Sciatic nerve (tissue), 2 donors: ENCODE results near the gene ZMYM3. TPM values are rescaled to one million over a fixed set of nuclear protein-coding genes. Genes with fewer than 3 reads are reported as not detected.
"Not testable (repeated sequence)": the region's sequence is repeated elsewhere in the genome, so short reads cannot be mapped to it uniquely, and the experiment has no call there.

Experiments used
- ATAC-seq: fragments of 200-7000 bp; cut with Tn5 transposase; one replicate; pipeline ENCODE4 v1.9.1; 2020; ENCODE audit warnings: mild to moderate bottlenecking, moderate library complexity
- DNase-seq: peaks from one replicate; pipeline ENCODE4 v3.0.0-alpha.2; 2020; ENCODE audit warnings: low spot score
- intact Hi-C: fragments of 100-400 bp; cut with DNase I; formaldehyde crosslinking; loops from one replicate; pipeline ENCODE4 v1.14.2; 2022
- total RNA-seq: library from RNA; stranded (reverse); fragmentation: NEBNext Ultra II Directional; extraction: Animal tissue kit (Norgen Biotek cat#: 25700); gene quantifications from one replicate; pipeline ENCODE4 v1.2.1, GENCODE V29; 2021
- donor health status: DM: no; HTN: no; CAD: no.
- donor health status: DM: no; HTN: no; CAD: no.

Gene ZMYM3
- 28.8 TPM for total RNA-seq

DNA sequence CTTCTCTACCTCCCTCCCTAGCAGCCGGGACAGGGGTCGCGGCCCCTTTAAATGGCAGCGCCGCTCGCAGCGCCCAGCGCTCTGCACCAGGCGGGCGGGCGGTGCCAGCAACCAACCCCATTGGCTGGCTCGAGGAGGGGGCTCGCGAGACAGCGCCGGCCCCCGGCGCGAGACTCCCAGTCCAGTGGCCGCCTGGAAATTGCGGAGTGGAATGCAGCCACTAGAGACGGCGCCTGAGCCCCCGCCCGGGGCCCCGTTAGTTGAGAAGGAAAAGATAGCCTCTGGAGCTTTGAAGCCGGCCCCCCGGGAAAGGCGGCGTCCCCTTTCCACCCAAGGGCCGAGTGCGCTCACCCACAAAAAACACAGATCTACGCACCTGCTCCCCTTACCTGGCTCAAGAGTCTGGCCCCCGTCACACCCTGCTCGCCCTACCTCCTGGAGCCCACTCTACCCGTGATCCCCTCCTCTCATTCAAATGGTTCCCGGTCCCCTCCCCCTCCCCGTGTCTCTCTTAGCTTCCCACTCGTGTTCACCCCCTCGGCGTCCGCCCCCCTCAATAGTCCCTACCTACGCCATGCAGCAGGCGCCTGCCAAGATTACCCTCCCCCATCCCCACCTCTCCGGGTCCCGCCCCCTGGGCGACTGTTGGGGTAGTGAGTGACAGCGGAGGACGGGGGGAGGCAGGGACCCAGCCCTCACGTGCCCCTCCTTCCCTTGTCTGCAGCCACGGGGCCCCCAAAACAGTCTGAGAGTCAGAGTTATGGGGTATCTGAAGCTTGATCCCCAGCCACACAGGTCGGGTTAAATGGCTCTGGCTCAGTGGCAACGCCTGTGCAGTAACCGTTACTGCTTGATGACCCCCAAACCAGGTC lies at the start of gene ZMYM3:
Gene ZMYM3, minus strand, starts transcription at position 49 of the 872 bp plus-strand sequence. CDS start 885 bp downstream, outside the sequence.
- intact Hi-C loops: no loop called here
- peak; percentile 96 for ATAC-seq

DNA sequence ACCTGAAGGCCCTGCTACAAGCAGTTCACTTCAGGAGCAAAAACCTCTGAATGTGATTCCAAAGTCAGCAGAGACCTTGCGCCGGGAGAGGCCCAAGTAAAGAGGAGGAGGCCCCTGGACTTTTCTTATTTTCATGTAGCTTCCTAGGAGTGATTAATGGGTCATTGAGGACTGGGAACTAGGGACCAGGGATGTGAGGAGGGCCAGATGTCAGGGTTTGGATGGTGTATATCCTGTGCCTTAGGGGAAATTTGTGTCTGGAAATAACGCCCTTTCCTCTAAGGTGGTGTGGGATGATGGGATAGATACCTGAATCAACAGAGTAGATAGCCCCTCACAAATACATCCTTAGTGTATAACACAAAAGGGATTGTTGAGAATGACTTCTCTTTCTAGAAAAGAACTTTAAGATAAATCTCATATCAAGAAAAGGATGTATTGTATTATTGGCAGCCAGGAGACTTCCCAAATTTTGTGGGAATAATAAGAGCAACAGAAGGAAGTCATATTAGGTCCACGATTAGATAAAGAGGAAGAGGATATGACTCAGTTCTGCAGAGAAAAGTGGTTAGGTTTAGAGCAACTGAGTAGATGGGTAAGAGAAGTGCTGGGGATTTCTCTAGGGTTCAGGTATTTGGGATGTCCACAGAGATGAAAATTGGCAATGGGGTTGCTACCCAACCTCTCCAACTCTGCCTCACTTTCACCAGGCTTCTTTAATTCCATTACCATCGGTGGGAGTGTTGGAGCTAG lies 48.7 kb upstream of the ZMYM3 start:
- DNase-seq (no peak), ATAC-seq (no peak)
- intact Hi-C loops: no loop called here

More for the DNA sequence above, at the start of gene ZMYM3:
- DNase-seq: peak; percentile 88

DNA sequence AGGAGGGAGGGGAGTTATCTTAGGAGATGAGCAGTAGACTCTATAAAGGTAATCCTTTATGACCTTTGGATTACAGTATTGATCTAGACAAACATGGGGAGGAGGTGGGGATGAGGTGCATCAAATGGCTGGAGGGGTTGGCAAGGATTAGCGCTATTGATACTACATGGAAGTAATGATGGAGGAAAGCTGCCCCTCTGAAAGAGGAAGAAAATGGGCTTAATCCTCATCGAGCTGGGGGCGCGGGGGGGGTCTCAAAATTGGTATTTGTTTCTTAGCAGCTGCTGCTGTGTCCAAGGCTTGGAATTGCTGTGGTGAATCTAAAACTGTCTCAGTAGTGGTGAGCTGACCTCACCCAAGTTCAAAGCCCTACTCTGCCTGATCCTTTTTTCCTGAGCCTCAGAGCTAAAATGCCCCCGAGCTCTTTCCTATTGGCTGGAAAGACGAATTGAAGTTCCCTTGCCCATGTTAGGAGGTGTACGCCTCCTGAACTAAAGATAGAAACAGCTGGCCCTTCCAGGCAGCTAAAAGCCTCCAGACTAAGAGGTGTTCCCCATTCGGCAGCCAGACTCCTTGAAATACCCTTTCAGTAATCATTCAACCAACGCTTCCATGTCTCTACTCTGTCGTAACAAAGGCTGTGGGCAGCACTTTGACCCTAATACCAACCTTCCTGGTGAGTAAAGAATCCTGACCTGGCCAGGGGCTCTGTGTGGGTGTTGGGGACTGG lies 47.4 kb upstream of the ZMYM3 start, which contains the start of gene ITGB1BP2:
Gene ITGB1BP2, plus strand, starts transcription at position 556 of the 730 bp plus-strand sequence. Its CDS starts 57 bp downstream, at position 613.
- ATAC-seq: peak; percentile 63
- intact Hi-C loops: no loop called here

DNA sequence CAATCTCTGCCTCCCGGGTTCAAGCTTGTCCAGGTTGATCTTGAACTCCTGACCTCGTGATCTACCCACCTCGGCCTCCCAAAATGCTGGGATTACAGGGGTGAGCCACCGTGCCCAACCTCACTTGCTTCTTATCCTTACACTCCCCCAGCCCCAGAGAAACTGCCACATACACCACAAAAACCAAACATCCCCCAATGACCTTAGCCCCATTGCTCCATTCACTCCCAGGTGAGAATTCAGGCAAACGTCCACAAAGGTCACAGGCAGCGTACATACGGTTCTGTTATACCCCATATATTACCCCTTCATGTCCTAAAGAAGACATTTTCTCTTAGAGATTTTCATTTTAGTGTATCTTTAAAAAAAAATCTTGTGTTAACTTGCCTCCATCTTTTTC lies 46.6 kb upstream of the ZMYM3 start:
- ATAC-seq, intact Hi-C loops, DNase-seq: not testable (repeated sequence)

More for the DNA sequence above, 47.4 kb upstream of the ZMYM3 start, which contains the start of gene ITGB1BP2:
- no peak for DNase-seq

DNA sequence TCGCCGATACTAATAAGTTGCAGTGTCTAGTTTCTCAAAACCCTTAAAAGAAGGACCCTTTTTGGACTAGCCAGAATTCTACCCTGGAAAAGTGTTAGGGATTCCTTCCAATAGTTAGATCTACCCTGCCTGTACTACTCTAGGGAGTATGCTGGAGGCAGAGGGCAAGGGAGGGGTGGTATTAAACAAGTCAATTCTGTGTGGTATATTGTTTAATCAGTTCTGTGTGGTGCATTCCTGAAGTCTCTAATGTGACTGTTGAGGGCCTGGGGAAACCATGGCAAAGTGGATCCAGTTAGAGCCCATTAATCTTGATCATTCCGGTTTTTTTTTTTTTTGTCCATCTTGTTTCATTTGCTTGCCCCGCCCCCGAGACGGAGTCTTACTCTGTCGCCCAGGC lies 46.1 kb upstream of the ZMYM3 start:
- intact Hi-C loops, DNase-seq, ATAC-seq: not testable (repeated sequence)

DNA sequence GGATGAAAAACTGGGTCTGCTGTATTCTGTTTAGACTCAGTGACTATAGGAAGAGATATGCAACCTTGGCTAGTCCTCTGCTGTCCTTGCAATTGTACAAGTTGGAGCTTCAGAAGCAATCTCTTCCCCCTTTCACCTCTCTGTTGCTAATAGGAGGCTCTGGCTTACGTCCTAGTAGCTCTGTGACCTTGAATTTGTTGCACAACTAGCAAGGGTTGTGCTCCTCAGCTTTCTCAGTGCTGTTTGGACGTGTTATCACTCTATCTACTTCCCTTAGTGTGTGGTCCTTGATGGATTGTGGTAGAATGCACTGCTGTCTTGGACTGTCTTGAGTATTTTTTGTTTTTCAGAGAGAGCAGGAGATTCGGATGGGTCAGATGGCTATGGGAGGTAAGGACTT lies 44.2 kb upstream of the ZMYM3 start:
- DNase-seq (no peak), ATAC-seq (peak; percentile 63)
- intact Hi-C loops: no loop called here

DNA sequence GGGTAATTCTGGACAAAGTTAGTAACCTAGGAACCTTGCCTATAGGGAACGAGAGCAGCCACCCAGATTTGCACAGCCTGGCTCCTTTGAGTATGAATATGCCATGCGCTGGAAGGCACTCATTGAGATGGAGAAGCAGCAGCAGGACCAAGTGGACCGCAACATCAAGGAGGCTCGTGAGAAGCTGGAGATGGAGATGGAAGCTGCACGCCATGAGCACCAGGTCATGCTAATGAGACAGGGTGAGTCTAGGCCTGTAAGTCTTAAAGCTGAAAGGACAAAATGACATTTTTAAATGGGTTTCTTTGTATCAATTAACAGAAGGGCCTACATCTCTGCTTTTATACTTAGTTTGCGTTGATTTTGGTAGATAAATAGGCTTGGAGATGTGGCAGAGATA lies 42.9 kb upstream of the ZMYM3 start:
- DNase-seq: no peak
- intact Hi-C loops: no loop called here

DNA sequence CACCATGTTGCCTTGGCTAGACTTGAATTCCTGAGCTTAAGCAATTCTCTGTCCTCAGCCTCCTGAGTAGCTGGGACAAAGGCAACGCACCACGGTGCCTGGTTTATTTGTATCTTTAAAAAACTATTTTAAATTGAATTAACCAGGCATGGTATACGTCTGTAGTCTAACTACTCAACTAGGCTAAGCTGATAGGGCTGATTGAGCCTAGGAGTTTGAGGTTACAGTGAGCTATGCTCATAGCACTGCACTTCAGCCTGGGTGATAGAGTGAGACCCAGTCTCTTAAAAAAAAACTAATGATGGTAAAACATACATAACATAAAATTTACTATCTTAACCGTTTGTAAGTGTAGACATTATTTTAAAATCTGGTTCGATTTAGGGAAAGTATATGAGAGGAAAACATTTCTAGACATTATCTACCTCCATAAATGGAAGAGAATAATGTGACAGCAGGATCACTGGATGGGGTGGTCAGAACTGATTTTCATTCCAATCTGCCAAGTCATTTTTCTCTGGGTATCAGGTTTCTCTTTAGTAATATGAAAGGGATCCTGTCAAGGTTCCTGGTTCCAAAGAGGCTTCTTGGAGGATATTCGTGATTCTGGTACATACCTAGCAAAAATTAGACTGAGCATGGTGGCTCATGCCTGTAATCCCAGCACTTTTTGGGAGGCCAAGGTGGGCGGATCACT lies 38.9 kb upstream of the ZMYM3 start:
- intact Hi-C loops: no loop called here
- ATAC-seq: no peak
- DNase-seq: no peak

More for the DNA sequence above, 42.9 kb upstream of the ZMYM3 start:
- ATAC-seq: no peak

DNA sequence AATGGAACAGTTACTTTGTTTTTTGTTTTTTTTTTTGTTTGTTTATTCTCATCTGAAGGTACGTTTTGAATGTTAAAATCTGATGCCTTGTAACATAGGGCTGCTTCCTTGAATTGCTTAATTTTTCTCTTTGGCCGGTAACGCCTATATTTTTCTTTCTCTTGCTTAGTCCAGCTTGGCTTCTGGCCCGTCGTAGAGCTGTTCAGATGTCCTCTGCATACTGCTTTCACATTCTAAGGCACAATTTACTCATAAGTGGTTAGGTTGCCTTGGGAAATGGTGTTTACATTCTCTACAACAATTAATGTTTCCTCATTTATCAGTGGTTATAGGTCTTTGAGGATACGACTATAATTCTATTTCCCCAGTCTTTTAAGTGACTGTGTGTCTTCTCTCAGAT lies 37.4 kb upstream of the ZMYM3 start:
- DNase-seq (no peak), ATAC-seq (no peak)
- intact Hi-C loops: no loop called here

DNA sequence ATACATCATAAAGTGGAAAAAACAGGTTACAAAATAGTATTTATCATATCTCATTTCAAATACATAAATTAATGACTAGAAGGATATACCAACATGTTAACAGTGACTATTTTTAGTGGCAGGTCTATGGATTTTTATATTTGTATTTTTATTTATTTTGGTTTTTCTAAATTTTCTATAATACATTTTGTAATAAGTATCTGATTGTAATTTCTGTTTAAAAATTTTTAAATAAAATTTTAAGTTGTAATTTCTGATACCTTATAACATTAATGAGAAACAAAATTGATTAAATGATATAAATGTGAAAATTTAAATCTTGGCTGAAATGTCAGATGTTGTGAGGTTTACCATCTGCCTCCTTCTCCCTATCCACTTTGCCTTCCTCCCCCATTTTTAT lies 32.0 kb upstream of the ZMYM3 start:
- ATAC-seq: no peak
- intact Hi-C loops: no loop called here
- no peak for DNase-seq

DNA sequence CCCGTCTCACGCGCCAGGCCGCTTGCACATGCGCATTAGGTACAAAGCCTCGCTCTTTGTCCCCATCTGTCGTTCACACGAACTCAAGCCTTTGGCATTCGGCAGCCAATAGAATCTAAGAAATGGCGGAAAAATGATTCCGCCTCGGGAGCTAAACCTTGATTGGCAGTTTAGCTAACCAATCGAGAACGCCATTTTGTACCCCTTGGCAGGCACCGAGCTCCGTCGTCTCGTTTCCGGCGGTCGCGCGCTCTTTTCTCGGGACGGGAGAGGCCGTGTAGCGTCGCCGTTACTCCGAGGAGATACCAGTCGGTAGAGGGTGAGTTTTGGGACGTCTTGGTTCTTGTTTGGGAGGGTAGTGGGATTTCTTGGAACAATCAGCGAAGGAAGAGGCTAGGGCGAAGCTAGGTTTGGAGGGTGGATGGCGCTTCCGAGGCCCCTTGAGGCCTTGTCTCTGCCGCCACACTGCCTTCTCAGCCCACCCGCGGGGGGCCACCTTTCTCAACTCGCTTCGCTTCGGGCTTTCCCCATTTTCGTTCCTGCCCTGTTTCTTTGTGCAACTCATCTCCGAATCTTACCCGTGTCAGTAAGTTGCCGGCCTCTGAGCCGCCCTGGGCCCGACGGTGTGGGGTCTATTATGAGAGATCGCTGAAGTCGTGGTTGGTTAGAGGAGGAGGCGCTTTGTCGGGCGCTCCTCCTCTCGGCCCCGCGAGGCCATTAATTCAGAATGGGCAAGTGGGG lies 29.6 kb upstream of the ZMYM3 start, which contains the start of gene NONO:
Gene NONO, plus strand, starts transcription at position 233 of the 741 bp plus-strand sequence. CDS start 7,003 bp downstream, outside the sequence.
- ATAC-seq (peak; percentile 98), DNase-seq (peak; percentile 87)
- intact Hi-C loops: no loop called here

DNA sequence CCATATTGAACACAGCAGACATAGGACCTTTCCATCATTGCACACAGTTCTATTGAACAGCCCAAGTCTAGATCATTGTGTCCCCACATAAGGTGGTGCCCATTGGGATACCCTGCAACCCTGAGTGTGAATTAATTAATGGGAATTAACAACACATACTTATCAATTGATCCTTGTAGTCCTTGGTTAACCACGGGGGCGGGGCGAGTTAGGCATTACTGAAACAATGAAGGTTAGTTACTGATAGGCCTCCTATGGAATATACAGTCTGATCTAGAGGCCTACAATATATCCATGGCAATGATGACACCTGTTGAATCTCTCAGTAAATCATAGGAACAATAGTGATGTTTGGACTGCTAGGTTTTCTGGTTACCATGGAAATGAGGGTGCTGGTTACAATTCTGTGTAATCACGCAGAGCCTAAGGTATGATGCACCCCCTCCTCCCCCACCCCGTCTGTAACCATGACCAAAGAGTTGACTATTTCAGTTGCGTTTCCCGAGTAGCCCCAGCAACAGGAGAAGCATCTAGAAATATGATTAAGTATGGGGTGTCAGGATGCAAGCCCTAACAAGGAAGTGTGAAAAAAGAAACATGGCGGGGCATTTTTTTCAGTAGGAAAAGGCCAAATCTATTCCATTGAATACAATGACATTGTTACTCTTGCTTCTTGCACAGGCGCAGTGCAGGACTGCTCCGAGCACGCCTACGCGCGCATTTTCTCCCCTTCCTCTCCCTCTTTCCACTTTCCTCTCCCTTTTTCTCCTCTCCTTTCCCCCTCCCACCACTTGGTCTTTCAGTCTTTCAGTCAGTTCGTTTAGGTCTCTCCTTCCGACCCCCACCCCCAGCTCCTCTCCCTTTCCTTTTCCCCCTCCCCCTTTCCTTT lies 28.8 kb upstream of the ZMYM3 start:
- ATAC-seq: peak; percentile 87
- intact Hi-C loops: no loop called here
- DNase-seq: no peak

DNA sequence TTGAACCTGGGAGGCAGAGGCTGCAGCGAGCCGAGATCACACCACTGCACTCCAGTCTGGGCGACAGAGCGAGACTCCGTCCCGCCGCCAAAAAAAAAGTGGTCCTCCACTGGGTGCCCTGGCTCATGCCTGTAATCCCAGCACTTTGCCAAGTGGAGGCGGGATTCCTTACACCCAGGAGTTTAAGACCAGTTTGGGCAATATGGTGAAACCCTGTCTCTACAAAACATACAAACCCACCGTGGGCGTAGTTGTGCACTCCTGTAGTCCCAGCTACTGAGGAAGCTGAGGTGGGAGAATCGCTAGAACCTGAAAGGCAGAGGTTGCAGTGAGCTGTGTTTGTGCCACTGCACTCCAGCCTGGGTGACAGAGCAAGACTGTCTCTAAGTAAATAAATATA lies 27.4 kb upstream of the ZMYM3 start:
- intact Hi-C loops, DNase-seq, ATAC-seq: not testable (repeated sequence)

DNA sequence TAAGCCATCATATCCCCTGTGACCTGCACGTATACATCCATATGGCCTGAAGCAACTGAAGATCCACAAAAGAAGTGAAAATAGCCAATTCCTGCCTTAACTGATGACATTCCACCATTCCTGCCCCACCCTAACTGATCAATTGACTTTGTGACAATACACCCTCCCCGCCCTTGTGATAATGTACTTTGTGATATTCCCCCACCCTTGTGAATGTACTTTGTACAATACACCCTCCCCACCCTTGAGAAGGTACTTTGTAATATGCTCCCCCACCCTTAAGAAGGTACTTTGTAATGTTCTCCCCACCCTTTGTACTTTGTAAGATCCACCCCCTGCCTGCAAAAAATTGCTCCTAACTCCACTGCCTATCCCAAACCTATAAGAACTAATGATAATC lies 18.4 kb upstream of the ZMYM3 start:
- intact Hi-C loops, DNase-seq, ATAC-seq: not testable (repeated sequence)

DNA sequence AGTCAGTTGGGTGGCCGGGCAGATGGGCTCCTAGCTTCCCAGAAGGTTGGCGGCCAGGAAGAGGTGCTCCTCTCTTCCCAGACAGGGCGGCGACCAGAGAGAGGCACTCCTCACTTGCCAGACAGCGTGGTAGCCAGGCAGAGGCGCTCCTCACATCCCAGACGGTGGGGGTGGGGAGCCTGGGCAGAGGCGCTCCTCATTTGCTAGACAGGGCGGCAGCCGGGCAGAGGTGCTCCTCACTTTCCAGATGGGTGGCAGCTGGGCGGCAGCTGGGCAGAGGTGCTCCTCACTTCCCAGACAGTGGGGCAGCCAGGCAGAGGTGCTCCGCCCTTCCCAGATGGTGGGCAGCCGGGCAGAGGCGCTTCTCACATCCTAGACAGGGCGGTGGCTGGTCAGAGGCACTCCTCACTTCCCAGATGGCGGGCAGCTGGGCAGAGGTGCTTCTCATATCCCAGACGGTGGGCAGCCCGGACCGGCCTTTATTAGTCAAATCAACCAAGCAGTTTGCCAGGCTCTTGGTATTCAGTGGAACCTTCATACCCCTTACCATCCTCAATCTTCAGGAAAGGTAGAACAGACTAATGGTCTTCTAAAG lies 16.0 kb upstream of the ZMYM3 start:
- ATAC-seq (no peak), DNase-seq (no peak)
- intact Hi-C loops: no loop called here

DNA sequence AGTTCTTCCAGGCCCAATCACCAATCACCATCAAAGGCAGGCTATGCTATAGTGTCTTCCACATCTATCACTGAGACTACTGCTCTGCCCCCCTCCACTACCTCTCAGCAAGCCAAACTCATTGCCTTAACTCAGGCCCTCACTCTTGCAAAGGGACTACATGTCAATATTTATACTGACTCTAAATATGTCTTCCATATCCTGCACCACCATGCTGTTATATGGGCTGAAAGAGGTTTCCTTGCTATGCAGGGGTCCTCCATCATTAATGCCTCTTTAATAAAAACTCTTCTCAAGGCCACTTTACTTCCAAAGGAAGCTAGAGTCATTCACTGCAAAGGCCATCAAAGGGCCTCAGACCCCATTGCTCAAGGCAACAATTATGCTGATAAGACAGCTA lies 14.7 kb upstream of the ZMYM3 start:
- DNase-seq, ATAC-seq, intact Hi-C loops: not testable (repeated sequence)
